ENCODE measurements around the gene SDK2.

The SDK2 gene

DNA sequence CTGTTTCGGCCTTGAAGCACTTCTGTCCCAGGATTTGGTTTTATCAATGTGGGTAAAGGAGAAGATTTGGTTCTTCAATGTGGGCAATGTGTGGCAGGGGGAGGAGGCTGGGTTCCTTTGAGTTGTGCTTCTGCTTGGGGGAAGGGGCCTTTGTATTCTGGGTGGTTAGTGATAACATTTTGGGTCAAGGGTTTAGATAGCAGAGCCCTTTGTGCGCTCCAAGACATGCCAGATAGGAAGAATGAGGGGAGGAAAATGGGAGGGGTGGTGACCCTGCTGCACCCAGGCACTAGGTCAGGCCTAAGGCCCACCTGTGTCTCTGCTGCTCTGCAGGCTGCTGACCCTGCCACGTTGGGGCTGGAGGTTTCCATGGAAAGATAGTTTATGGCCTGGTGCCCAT is 292.5 kb downstream of the SDK2 start:
- DNase-seq, result no peak

DNA sequence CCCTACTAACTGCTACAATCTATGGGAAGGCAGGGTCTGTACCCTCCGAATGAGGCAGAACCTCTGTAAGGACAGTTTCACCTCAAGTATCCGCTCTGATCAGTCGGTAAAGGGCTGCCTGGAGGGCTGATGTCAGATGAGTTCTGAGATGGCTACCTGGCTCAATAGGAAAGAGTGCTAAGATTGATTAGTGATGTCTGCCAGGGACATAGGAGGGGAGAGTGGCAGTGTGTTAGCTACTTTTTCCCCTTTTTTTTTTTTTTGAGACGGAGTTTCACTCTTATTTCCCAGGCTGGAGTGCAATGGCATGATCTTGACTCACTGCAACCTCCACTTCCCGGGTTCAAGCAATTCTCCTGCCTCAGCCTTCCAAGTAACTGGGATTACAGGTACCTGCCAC is 293.4 kb downstream of the SDK2 start:
- DNase-seq, result no peak

DNA sequence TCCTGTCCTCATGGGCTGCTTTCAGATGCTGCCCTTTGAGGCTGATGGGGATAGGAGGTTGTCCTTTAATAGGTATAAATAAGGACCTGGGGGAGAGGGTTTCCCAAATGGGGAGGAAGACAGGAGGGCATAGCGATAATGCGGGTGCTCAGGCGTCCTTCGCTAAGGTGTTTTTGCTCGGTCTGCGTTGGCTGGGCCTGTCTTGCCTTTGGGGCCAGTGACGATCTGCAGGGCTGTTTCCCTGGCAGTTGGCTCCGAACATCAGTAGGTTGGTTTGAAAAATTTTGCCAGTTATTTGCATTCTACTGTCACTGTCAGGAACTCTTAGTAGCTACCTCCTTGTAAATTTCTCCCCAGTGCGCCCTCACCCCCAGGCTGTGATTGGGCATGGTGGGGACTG is 294.6 kb downstream of the SDK2 start:
- DNase-seq, result no peak

DNA sequence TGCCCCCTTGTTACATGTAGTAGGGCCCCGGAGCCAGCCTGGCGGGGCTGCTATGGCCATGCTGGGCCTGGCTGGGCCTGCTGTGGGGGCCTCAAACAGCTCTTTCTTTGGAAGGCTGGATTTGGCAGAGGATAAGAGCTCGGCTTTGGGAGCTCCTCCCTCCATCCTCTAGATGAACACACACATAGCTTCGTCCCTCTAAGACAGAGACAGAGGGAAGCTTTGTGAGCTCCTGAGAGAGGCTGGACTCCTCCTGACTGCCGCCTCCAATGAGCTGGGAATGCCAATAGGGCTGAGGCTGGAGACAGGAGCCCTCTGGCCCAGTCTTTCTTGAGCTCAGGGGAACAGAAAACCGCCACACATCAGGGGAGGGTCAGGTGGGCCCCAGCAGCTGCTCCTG is 295.1 kb downstream of the SDK2 start:
- DNase-seq, result peak in 52 of 56 donors; percentile 19 to 89 (median 65)

DNA sequence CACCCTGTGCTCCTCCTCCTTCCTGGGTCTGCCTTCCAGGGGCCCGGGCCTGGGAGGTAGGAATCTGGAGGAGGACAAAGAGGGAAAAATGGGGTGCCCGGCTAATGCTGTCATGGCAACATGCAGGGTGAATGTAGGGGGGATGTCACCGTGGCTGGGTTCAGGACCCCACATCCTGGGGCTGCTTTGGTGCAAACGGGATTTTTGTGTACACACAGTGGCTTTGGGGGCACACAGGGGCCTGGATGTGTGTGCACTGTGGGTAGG is 295.5 kb downstream of the SDK2 start:
- peak in 5 of 56 donors; percentile 20 to 57 (median 52) for DNase-seq

DNA sequence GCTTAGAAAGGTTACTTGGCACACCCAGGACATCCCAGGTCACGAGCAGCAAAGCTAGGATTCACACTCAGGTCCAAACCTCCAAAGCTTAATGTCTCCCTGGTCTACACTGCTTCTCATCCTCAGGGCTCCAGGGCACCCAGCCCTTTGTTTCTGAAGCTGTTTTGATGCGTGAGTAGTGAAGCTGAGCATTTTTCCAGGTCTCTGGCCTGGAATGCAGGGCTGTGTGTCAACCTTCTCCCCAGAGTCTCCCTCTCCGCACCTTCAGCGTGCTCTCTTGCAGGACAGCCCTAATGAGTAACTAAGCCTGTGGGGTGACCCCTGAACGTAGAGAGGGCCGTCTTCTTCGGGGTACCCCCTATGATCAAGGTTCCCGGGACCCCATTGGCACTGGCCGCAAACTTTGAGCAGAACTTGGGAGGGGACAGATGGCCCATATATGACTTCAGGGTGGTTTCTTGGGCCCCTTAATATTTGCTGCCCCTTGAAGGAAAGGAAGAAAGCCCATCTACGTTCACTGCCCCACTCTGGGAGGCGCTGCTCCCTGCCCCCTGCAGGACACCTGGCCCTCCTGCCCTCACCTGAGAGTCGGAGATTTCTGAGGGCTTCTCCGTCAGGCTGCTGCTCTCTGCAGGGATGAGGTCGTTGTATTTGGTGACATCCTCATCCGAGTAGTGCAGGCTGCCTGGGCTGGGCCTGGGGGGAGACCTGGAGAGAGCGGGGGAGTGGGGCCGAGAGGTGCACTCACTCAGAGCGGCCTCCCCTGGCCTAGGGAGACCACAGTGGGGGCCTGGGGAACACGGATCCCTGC is 296.0 kb downstream of the SDK2 start:
- no peak for DNase-seq

DNA sequence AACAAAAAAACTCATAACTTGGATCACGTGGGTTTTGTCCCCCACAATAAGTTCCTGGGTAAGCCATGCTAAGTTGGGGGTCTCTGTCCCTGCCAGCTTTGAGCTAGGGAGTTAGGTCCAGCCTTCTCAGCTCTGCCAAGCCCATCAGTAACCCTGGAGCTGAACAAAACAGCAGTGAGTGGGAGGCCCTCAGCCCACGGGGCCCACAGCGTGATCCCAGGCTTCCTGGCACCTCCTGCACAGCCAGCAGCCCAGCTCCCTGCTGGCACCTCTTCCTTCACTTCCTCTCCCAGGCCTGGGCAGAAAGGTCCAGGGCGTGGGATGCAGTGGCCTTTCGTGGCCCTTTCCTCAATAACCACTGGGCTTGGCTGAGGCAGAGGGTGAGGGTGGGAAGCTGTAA is 296.9 kb downstream of the SDK2 start:
- peak in 49 of 56 donors; percentile 21 to 86 (median 58) for DNase-seq

DNA sequence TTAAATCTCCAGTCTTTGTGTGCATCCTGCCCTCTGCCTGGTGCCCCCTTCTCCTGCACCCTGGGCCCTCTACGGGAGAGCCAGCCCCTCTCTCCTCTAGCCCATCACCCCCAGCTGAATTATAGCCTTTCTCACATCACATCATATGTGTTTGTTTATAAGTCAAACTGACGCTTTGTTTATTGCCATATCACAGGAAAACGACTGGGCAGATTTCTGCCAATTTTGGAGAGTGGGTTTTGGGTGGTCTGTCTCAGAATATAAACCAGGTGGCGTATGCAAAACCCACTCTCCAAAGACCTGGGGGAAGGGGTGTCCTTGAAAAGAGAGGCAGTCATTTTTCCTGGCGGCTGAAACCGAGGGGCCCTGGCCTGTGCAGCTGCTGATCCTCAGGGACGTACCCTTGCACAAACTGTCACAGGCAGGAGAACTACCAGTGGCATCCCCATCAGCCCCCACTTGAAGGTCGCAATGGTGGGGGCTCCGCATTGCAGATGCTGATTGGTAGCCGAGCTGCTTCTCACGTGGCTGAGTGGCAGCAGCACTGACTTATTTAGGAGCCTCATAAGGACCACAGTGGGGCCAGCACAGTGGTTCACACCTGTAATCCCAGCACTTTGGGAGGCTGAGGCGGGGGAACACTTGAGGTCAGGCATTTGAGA is 297.6 kb downstream of the SDK2 start:
- no peak for DNase-seq

DNA sequence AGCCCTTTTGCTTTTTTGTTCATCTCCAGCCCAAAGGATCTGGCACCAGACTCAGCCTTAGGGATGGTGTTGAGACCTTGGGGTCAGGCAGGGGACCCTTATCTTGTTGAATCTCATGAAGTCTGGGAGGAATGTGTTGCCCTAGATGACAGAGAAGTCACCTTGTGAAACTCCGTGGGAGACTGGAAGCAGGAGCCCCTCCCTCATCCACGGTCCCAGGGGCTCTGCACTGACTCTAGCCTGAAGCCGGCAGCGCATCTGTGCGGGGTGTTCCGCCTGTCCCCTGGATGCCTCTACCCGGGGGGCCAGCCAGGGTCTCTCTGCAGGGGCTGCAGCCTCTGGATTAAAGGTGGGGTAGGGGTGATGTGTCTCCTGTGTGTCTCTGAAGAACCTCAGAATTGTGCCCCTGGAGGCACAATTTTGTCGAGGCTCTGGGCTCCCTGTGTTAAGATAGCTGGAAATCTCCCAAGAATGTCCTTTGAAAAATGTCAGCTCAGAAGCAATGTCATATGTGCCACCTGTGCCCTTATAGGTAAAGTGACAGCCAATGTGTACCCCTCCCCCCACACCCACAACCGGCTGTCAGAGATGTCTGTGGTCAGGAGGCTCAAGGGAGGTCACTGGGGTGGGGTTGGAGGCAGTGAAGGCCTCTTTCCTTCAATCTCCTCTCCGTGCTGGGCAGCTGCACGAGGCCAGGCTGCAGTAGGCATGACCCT is 300.3 kb downstream of the SDK2 start:
- peak in 2 of 56 donors; percentile 31 to 53 for DNase-seq

DNA sequence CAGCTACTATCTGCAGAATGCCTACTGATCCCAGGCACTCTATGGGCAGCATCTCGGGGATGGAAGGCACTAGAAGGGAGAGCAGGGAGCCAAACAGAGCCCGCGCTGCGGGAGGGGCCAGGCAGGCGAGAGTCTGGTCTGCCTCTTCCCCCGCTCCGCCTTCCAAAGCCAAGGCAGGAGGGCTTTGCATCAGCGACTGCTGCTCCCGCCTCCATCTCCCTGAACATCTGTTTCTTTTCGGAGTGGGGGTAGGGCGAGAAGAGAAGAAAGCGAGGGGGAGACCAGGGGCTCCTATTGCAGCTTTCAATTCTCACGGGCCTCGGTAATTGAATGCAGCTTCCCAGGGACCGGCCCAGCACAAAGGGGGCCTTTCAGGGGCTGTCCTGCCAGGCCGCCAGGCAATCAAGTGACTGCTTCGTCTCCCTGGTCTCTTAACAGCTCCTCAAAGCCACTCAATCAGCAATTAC is 301.0 kb downstream of the SDK2 start:
- peak in 54 of 56 donors; percentile 32 to 92 (median 76) for DNase-seq

DNA sequence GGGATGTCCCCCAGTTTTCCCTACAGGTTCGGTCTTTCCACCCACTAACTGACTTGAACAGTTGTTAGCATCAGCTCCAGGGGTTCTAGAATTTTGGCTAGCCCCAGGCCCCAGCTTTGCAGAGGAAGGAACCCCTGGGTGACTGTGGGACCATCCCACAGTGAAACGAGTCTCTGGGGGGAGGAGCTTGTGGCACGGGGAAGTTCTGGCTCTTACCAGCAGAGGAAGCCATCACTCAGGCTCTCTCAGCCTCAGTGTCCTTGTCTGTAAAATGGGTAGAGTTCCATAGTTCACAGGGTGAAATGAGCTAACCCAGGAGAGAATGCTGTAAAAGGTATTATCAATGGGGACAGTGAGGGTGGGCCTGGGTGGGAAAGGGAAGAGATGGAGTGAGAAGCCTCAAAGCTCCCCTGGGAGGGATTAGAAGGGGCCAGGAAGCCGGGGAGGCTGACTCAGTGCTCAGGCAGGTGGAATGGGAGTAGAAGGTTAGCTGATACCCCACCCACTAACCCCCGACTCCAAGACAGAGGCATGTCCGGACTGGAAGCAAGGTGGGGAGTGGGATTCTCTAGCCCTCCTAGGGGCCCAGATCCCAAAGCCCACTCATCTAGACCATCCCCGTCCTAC is 301.6 kb downstream of the SDK2 start:
- DNase-seq, result peak in 2 of 56 donors; percentile 64 to 66

DNA sequence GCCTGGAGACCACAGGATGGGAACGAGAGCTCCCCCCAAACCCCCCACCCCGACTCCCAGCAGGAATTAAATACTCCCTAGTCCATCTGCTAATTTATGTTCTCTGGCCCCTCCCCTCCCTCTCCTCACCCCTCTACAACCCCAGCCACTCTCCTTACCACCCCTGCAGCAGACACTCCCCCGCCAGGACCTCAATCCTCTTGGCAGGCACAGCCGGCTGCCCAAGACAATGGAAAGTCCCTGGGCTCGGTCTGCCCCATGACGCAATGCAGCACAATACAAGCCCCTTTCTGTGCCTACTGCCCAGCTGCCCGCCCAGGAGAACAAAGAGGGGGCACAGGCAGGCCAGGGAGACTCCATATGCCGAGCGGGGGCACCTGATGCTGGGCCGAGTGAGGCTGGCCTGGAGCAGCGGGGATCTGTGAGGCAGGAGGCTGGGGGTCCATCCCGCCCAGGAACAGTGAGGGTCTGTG is 302.2 kb downstream of the SDK2 start:
- DNase-seq, result peak; percentile 51 to 98 (median 92)

DNA sequence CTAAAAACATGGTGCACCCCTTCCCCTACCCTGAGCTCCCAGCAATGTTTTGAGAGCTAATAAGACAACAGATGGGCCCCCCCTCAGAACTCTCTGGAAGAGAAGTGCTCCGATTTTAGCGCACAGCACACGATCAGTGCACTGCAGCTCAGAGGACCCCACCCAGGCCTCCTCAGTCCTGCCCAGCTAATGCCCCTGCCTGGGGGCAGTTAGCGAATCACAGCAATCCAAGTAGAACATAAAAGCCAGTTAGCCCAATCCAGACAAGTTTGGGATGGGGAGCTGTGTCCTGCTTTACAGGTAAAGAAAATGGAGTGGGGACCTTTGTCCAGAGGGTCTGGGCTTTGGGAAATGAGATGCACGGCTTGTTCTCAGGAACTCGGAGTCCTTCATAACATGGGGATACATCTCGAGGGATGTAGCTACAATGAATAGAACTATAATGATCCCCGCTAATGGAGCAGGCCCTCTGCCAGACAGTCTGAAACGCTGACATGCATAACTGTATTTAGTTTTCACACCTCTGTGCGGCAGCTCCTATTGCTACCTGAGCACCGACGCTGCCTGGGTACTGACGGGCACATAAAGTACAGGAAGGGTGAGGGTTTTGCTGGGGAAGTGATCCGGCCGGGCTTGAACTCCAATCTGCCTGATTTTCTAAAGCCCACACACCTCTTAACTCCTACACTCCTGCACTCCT is 302.7 kb downstream of the SDK2 start:
- DNase-seq, result peak in 2 of 56 donors; percentile 49 to 56

DNA sequence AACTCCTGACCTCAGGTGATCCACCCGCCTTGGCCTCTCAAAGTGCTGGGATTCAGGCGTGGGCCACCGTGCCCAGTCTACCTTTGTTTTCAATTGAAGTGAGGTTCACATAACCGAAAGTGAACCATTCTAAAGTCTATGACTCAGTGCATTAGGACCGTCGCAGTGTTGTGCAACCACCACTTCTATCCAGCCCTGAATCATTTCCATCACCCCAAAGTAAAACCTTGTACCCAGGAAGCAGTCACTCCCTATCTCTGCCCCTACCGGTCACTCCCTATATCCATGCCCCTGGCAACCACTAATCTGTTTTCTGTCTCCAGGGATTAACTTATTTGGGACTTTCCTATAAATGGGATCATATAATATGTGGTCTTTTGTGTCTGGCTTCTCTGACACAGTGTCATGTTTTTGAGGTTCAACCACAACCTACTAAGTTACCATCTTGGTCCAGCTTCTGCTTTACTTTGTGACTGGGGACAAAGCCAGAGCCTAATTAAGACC is 304.1 kb downstream of the SDK2 start:
- DNase-seq, result no peak

DNA sequence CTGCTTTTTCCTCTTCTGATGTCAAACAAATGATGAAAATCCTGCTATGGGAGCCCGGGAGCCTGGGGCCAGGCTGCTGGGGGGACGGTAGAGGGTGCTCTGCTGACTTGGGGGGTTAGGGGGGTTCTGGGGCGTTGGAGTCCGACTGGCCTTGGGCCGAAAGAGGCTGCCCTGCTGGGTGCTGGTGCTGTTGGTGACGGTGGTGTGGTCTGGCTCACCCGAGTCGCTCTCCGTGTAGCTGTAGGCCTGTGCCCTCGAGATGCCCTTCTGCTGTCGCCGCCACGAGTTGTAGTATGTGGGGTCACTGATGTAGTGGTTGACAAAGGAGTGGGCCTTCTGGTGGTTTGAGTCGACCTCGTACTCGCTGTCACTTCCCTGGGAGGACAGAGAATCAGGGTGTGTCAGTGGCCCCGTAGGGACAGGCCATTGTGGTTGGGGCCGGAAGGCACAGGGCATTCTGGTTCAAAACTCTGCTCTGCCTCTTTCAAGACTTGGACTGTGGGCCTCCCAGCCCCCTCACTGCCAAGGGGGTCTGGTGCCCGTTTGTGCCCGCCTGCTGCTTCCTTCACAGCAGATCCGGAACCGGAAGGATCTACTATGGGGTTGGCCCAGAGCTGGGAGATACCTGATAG is 305.6 kb downstream of the SDK2 start:
- no peak for DNase-seq

DNA sequence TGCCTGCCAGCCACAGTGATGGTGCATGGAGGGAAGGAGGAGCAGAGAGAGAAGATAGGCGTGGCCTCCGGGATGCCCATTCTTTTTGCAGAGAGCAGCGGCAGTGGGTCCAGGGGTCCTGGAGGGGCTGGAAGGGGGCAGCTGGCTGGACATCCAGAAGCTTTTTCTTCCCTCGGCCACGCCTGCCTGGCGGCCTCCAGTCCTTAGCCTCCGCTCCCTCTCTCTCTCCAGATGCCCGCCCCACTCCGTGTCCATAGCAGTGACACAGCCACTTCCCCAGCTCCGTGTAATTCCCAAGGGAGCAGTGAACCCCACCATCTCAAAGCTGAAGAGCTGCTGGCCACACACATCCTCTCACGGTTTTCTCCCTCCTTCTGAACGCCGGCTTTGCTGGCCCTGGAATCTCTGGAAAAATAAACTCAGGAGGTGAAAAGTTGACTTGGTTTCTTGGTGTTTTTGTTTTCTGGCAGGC is 306.2 kb downstream of the SDK2 start:
- DNase-seq, result peak in 10 of 56 donors; percentile 12 to 50 (median 32)

DNA sequence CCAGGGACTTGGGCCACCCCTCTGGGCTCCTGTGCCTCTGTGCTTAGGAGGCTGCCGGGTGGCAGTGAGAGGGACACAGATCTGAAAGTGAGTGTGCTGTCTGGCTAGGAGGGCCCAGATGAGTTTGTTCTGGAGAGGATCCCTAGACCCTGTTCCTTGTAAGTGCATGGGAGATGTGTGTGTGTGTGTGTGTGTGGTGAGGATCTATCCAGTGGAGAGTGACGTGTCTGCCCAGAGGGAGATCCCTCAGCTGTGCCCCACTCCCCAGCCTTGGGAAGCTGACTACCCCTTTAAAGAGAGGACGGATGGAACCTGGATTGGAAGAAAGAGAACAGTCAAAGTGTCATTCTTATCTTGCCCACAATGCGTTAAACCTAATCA is 306.9 kb downstream of the SDK2 start:
- DNase-seq, result no peak

DNA sequence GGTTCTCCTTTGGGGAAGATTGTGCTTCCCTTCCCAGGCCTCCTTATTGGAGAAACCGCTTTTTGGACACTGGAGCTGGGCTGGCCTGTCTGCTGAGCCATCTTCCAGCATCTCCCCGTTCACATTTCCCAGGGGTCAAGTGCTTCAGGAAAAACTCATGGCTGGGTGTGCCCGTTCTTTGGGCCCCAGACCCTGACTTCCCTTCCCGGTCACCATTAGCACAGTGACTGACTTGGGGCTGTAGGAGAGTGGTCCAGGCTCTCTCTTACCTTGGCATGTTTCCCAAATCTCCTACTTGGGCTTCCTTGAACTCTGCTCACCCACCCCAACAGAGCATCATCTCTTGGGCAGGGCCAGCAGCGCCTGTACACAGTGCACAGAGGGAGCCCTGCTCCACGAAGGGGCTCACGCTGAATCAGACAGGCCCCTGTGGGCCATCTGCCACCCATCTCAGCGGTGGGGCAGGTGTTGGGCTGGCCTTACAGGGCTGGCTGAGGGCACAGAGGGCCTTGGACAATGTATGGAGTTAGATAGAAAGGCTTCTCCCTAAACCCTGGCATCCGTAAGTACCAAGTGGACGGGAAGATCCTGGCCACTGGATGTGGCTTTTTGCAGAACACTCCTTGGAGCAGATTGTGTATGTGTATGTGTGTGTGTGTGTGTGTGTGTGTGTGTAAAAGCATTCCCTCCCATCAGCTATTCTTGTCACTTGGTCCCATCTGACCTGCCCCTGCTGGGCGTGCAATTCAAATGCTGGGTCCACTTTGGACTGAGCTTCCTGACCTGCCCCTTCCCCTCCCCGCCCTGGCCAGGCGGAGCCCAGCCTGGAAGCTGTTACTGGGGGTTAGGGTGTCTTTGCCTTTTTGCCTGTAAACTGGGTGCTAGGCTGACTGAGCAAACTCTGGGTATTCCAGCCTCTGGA is 307.6 kb downstream of the SDK2 start:
- no peak for DNase-seq
